Stomach smooth muscle (tissue), 2 donors: ENCODE measurements around the gene NR5A2.

Experiments
- H3K27ac ChIP-seq: one replicate; pipeline ENCODE4 v1.7.0; 2013; ENCODE audit warnings: mild to moderate bottlenecking, low read length, inconsistent platforms
- H3K27me3 ChIP-seq, 2 donors: one replicate each; pipeline ENCODE4 v1.7.0; 2013; ENCODE audit warnings: low read length in 2 of 2; ENCODE audit not compliant: insufficient read depth in 2 of 2, control insufficient read depth in 1 of 2
- H3K36me3 ChIP-seq, 2 donors: one replicate each; pipeline ENCODE4 v1.7.0; 2013; ENCODE audit warnings: low read length in 2 of 2; ENCODE audit not compliant: control insufficient read depth in 2 of 2, insufficient read depth in 2 of 2
- H3K4me1 ChIP-seq: one replicate; pipeline ENCODE4 v1.7.0; 2013; ENCODE audit warnings: low read length; ENCODE audit not compliant: control insufficient read depth, insufficient read depth
- H3K4me3 ChIP-seq, 2 donors: one replicate each; pipeline ENCODE4 v1.7.0; 2013; ENCODE audit warnings: low read length in 2 of 2
- H3K9ac ChIP-seq, 2 donors: one replicate each; pipeline ENCODE4 v1.7.0; 2013; ENCODE audit warnings: low read length in 2 of 2, mild to moderate bottlenecking in 1 of 2
- H3K9me3 ChIP-seq, 2 donors: one replicate each; pipeline ENCODE4 v1.7.0; 2013; ENCODE audit warnings: low read length in 2 of 2; ENCODE audit not compliant: control insufficient read depth in 2 of 2
- donor health status: healthy.
- donor health status: Pancreatic carcinoma.

NR5A2 gene

GRCh38 chr1:200206761-200207160 is 179.3 kb downstream of the NR5A2 start:
- H3K27ac ChIP-seq: no peak overlapping the region
- no peak overlapping the region for H3K9ac ChIP-seq
- no peaks in the 10 kb centered on the region for H3K27me3 ChIP-seq
- H3K4me3 ChIP-seq: no peak overlapping the region
- H3K4me1 ChIP-seq: no peaks in the 10 kb centered on the region
- H3K36me3 ChIP-seq: no peaks in the 10 kb centered on the region
- H3K9me3 ChIP-seq: no peaks in the 10 kb centered on the region

GRCh38 chr1:200207711-200208126 is 180.2 kb downstream of the NR5A2 start:
- Histone ChIP-seq H3K9me3 (no peaks in the 10 kb centered on the region), H3K9ac (no peak overlapping the region), H3K4me3 (no peak overlapping the region), H3K27me3 (no peaks in the 10 kb centered on the region), H3K4me1 (no peaks in the 10 kb centered on the region), H3K27ac (no peak overlapping the region), H3K36me3 (no peaks in the 10 kb centered on the region)

- Histone ChIP-seq H3K27ac (no peak overlapping the region), H3K4me3 (no peak overlapping the region), H3K9ac (no peak overlapping the region), H3K27me3 (no peaks in the 10 kb centered on the region), H3K36me3 (no peaks in the 10 kb centered on the region), H3K9me3 (peaks cover 0 to 3% of the 10 kb centered on the region in 2 donors), H3K4me1 (no peaks in the 10 kb centered on the region)
Observed at GRCh38 chr1:200211157-200211556, 183.6 kb downstream of the NR5A2 start.

- Histone ChIP-seq H3K27me3 (no peaks in the 10 kb centered on the region), H3K4me3 (no peak overlapping the region), H3K9me3 (peaks cover 0 to 3% of the 10 kb centered on the region in 2 donors), H3K4me1 (no peaks in the 10 kb centered on the region), H3K27ac (no peak overlapping the region), H3K9ac (no peak overlapping the region), H3K36me3 (no peaks in the 10 kb centered on the region)
Observed at GRCh38 chr1:200213392-200213791, 185.9 kb downstream of the NR5A2 start.

GRCh38 chr1:200213921-200214320 is 186.4 kb downstream of the NR5A2 start:
- peaks cover 0 to 3% of the 10 kb centered on the region in 2 donors for H3K9me3 ChIP-seq
- no peak overlapping the region for H3K9ac ChIP-seq
- H3K27ac ChIP-seq: no peak overlapping the region
- H3K36me3 ChIP-seq: no peaks in the 10 kb centered on the region
- no peak overlapping the region for H3K4me3 ChIP-seq
- no peaks in the 10 kb centered on the region for H3K4me1 ChIP-seq
- no peaks in the 10 kb centered on the region for H3K27me3 ChIP-seq

- Histone ChIP-seq H3K4me1 (no peaks in the 10 kb centered on the region), H3K27me3 (no peaks in the 10 kb centered on the region), H3K9me3 (peaks cover 0 to 3% of the 10 kb centered on the region in 2 donors), H3K9ac (no peak overlapping the region), H3K4me3 (no peak overlapping the region), H3K27ac (no peak overlapping the region), H3K36me3 (no peaks in the 10 kb centered on the region)
Observed at GRCh38 chr1:200215350-200215749, 187.8 kb downstream of the NR5A2 start.

- Histone ChIP-seq H3K27me3 (no peaks in the 10 kb centered on the region), H3K4me3 (no peak overlapping the region), H3K9ac (no peak overlapping the region)
Observed at GRCh38 chr1:200217703-200218102, 190.2 kb downstream of the NR5A2 start.

GRCh38 chr1:200221614-200222282 is 194.2 kb downstream of the NR5A2 start:
- Histone ChIP-seq H3K36me3 (no peaks in the 10 kb centered on the region), H3K9me3 (no peaks in the 10 kb centered on the region), H3K4me1 (no peaks in the 10 kb centered on the region), H3K4me3 (no peak overlapping the region), H3K27ac (no peak overlapping the region), H3K27me3 (no peaks in the 10 kb centered on the region), H3K9ac (no peak overlapping the region)

More at GRCh38 chr1:200217703-200218102, 190.2 kb downstream of the NR5A2 start:
- Histone ChIP-seq H3K27ac (no peak overlapping the region), H3K9me3 (peaks cover 0 to 3% of the 10 kb centered on the region in 2 donors), H3K4me1 (no peaks in the 10 kb centered on the region), H3K36me3 (no peaks in the 10 kb centered on the region)

GRCh38 chr1:200223207-200223606 is 195.7 kb downstream of the NR5A2 start:
- Histone ChIP-seq H3K9me3 (no peaks in the 10 kb centered on the region), H3K27me3 (no peaks in the 10 kb centered on the region), H3K36me3 (no peaks in the 10 kb centered on the region), H3K9ac (no peak overlapping the region), H3K4me3 (no peak overlapping the region), H3K4me1 (no peaks in the 10 kb centered on the region), H3K27ac (no peak overlapping the region)

GRCh38 chr1:200223613-200224012 is 196.1 kb downstream of the NR5A2 start:
- Histone ChIP-seq H3K27me3 (no peaks in the 10 kb centered on the region), H3K36me3 (no peaks in the 10 kb centered on the region), H3K27ac (no peak overlapping the region), H3K4me3 (no peak overlapping the region), H3K9ac (no peak overlapping the region), H3K9me3 (no peaks in the 10 kb centered on the region), H3K4me1 (no peaks in the 10 kb centered on the region)

- no peak overlapping the region for H3K4me3 ChIP-seq
- H3K9ac ChIP-seq: no peak overlapping the region
- no peaks in the 10 kb centered on the region for H3K4me1 ChIP-seq
- no peaks in the 10 kb centered on the region for H3K27me3 ChIP-seq
- no peak overlapping the region for H3K27ac ChIP-seq
- no peaks in the 10 kb centered on the region for H3K36me3 ChIP-seq
- H3K9me3 ChIP-seq: no peaks in the 10 kb centered on the region
Observed at GRCh38 chr1:200224315-200224714, 196.8 kb downstream of the NR5A2 start.
